GM12892 (cell line): Measurements from ENCODE around the gene TRAF3.
A peak's percentile ranks its signal among the peaks of the same experiment; 100 is the strongest.

ENCODE experiments used
- DNase-seq: peaks from one replicate; pipeline ENCODE4 v3.0.0; 2011; ENCODE audit not compliant: insufficient read length
- FAIRE-seq: peaks from 2 replicates; lab custom pipeline; 2011; peaks lifted over from hg19 to GRCh38; lab: Jason Lieb, UNC
- POLR2A ChIP-seq: IDR thresholded peaks from 2 replicates; pipeline ENCODE4 v1.6.1; 2011; ENCODE audit warnings: low read depth, low read length, control low read depth
- POLR2AphosphoS5 ChIP-seq: IDR thresholded peaks from 2 replicates; pipeline ENCODE4 v1.6.1; 2011; ENCODE audit warnings: low read depth, low read length, control low read depth
- TAF1 ChIP-seq: IDR thresholded peaks from 2 replicates; pipeline ENCODE4 v1.6.1; 2011; ENCODE audit warnings: low read depth, mild to moderate bottlenecking, control low read depth, low read length, borderline replicate concordance

Gene TRAF3

DNA sequence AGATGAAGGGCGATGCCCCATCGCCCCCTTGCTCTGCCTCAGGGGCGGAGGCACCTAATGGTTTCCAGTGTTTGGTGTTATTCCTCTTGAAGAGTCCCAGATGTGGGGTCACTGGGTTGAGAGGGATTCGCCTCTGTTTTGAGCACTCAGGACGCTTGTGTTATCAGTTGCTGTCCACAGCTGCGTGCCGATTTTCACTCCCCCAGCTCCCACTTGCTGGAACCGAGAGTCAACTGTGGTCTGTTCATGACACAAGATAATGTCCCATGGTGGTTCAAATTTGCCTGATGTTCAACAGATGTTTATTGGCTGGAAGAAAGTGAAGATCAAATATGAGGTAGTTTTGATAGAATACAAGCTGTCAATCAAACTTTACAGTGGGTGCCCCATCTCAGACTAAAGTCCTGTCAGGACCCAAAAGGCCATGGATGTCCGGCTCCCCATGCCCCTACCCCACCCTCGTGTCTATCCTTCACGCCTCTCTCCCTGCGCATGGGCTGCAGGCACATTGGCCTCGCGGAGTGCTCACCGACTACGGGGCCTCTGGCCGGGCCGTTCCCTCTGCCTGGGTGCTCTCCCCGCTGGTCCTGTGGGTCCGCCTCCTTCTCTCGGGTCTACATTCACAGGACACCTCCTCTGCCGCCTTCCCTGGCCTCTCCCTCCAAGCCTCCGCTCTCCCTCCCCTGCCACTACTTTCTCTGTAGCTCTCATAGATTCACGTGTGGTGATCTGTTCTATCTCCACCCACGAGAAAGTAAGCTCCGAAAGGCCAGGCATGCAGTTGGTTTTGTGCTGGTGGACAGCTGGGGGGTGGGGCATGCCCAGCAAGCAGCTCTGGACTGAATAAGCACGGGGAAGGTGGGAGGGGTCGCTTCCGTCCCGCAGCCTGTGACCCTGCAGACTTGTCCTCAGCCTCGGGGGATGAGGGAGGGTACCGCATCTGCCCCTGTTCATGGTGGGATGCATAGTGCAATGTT, 6.8 kb upstream of the TRAF3 start:
- FAIRE-seq, result peak; percentile 77
- no peak for DNase-seq
- TF ChIP-seq TAF1 (no peak), POLR2AphosphoS5 (no peak), POLR2A (no peak)

DNA sequence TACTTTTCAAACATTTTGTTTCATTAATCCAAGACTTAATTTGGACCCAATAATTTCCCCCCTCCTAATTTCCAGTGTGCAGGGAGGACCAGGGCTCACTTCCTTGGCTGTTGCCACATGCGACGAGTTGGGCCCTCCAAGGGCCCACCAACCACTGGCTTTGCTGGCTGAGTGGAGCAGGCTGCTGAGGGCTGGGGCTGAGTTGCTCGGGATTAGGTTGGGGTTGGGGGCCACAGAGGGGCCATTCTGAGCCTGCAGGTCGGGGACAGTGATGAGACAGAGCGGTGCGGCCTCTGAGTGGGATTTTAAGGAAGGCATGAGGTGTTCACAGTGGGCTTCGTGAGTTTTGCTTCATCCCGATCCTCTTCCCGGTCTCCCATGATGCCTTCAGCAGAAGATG, 6.1 kb upstream of the TRAF3 start:
- no peak for TF ChIP-seq TAF1
- no peak for TF ChIP-seq POLR2A
- no peak for DNase-seq
- FAIRE-seq, result no peak

DNA sequence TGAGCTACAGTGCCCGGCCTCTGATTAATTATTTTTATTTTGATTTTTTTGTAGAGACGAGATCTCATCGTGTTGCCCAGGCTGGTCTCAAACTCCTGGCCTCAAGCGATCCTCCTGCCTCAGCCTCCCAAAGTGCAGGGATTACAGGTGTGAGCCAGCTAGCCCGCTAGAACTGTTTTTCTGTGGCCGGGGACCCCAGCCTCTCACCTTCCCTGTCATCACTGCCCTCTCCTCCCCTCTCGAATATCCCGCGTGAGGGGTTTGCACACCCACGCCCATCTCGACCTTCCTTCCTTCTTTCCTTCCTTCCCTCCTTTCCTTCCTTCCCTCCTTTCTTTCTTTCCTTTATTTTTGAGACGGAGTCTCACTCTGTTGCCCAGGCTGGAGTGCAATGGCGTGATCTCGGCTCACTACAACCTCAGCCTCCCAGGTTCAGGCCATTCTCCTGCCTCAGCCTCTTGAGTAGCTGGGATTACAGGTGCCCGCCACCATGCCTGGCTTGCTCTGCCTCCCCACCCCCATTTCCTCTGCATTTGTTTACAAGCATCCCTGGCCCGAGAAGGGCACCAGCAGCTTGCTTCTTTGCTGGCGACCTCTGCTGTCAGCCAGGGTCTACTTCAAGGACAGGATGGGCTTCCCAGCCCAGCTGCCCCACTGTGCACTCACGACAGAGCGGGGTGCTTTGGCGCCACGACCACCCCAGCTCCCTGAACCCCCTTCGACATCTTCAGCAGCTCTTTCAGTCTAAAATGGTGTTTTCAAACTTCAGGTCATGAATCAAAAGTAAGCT, 4.3 kb upstream of the TRAF3 start:
- FAIRE-seq (peak; percentile 83), DNase-seq (no peak)
- no peak for TF ChIP-seq POLR2A
- no peak for TF ChIP-seq POLR2AphosphoS5
- TF ChIP-seq TAF1, result no peak

DNA sequence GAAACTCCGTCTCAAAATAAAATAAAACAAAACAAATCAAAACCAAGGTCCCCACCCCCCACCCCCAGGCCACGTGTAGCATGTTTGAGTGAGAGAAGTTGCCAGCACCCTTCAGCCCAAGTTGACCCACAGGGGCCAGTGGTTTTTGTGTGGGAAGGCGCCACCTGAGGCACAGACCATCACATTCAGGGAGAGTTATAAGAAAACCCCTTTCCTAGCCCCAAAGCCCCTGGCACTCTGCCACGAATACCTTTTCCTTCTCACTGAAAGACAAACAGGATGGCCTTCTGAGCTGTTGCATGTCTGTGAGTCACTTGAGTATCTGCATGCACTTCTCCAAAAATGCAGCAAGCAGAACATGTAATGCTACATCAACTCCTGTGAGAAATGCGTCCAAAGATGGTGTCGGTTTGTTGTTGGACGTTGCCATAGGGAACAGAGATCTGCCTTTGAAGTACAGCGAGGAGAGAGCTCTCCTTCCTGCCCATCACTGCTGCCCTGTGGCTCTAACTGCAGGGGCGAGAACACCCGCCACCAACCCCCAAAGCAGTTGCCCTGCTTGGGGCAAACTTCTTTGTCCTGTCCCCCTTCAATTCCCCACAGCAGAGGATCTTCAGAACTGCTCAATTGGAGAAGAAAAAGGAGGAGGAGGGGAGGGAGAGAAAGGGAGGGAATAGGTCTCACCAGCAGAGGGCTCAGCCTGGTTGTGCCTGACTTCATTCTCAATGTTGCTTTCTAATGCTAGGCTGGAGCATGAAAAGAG, 2.7 kb upstream of the TRAF3 start:
- peak; percentile 98 for FAIRE-seq
- TF ChIP-seq POLR2AphosphoS5, result no peak
- no peak for TF ChIP-seq POLR2A
- no peak for TF ChIP-seq TAF1
- DNase-seq, result peak; percentile 61

DNA sequence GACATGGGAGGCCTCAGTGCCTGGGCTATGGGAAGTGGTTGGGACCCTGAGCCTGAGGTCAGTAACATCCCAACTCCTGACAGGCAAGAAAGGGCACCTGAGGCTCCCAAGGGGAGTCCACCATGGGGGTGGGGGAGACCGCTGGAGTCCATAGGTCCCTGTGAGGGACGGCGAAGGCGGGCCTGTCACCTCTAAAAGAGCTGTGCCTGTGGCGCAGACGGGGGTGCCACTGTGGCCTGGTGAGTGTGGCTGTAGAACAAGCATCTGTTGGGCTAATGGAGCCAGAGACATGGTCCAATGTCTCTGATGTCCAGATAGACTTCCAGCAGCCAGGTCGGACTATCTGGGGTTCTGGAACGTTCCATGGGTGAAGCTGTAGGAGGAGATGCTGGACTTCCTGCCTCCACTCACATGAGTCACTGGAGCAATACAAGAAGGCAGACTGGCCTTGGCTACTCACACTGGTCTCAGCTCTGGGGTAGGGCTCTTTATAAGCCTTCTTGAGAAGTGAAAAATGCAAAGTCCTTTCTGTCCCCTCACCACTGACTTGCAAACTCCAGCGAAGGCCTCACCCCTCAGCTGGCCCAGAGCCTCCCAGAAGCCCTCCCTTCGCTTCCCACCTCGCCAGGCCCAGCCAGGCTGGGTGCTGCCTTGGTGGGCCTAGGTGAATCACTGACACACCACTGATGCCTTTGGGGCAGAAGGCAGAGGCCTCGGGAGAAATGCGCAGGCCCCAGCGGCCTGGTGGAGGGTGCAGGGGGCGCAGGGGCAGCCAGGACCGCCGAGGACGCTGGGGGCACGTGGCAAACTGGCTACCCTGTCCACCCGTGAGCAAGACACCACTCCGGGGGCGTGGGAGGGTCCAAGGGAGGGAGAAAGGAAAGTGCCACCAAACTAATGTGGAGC, 1.1 kb upstream of the TRAF3 start:
- TF ChIP-seq POLR2A (no peak; the same call in 1 of the 2 replicates), TAF1 (no peak), POLR2AphosphoS5 (no peak)
- DNase-seq (no peak), FAIRE-seq (no peak)

DNA sequence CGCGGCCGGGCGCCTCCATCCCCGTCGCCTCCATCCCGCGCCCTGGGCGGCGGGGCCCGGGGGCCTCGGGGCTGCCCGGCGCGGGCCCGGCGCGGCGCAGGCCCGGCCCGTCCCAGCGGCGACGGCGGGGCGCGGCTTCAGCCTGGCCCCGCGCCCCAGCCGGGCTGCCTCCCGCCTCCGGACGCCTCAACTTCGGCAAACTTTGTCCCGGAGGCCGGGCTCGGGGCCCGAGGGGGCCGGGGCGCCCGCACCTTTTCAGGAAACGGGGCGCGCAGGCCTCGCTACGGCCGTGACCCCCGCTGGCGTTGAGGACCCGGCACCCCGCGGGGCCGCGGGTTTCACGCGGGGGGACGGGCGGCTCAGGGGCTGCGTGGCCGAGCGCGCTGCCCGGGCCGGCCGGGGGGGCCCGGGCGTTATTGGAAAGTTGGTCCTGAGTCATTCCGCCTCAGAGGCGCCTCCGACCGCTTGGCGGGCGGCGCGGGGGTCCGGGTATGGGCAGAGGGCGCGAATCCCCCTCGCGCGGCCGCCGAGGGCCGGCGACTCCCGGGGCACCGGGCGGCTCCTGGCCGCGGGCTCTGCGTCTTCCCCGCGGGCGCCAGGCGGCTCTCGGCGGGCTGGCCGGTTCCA, 575 bp downstream of the TRAF3 start:
- FAIRE-seq, result no peak
- TF ChIP-seq POLR2A, result no peak
- no peak for TF ChIP-seq TAF1
- no peak for TF ChIP-seq POLR2AphosphoS5
- DNase-seq, result no peak

DNA sequence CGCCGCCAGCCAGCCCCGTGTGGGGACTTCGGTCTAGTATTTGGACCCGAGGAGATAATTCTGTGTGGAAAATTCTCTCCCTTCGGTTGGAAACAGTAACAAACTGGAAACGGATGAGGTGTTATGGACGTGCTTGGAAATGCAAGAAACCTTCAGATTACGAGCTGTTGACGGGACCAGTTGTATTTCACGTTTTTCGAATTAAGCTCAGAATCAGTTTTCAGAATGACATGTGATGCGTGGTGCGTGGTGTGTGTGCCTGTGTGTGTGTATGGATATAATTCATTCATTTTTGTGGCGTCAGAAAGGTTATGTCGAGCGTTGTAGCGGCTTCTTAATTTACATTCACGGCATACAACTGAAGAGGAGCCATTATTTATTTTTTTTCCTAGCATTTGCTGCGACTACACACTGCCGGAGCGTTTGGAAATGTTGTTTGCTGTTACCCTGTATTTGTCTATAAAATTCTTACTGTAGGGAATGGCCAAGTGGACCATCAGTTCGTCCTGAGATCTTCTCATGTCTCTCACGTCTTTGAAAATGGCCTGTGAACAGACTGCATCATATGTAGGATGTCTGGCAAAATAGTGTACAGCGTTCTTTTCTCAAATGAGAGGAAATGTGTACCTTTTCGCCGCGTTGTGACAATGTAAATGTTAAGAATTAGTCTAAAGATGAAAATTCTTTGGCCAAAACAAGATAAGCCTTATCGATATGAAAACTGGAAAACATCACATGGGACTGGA, 1.3 kb downstream of the TRAF3 start:
- DNase-seq, result no peak
- peak; percentile 44 for FAIRE-seq
- TF ChIP-seq POLR2A (no peak), TAF1 (no peak), POLR2AphosphoS5 (0 out of 2 replicates have a peak, but pooled peaks have one; percentile 41)

DNA sequence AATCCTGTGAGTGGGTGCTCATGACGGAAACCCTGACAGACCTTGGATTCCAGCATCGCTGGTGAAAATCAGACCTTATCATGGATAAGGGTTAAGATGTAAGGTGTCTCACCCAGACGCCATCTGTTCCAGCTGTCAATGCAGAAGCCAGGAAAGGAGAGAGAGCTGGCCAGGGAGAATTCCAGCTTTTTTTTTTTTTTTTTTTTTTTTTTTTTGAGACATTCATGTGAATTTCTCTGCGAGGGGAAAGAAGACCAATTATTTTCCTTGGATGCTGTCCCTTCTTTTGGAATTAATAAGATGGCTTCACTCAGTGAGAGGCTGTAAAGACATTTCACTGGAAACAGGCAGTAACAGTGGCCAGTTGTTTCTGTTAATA, 1.8 kb downstream of the TRAF3 start:
- FAIRE-seq (no peak), DNase-seq (no peak)
- no peak for TF ChIP-seq POLR2A

DNA sequence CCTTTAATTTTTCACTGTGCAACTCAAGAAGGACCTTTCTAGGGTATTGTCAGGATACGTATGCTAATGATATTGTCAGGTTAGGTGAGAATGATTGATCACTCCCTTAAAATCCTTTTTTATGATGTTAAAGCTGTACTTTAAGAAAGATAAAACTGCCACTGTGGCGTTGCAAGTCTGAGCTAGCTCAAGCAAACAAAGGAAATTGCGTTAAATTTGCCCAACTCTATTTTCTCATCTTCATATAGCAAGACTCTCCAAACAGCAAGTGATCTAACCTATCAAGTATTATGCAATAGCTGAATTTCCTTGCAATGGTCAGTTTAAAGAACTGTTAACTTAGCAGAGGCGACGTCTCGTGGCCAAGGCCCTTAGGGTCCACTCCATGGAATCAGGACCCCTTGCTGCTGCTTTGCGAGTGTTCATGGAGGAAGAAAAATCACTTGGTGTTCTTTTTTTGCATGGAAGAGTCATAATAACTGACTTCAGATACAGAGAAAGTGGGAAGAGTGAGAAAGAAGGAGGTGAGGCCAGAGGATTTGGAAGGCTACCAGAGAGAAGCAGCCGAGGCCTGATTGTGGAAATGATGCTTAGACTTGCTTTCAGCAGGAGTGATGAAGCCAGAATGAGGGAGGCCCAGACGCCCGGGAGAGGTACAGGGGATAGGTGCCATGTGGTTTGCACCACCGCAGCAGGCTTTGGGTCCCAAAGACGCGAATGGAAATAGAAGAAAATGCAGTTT, 2.5 kb downstream of the TRAF3 start:
- no peak for FAIRE-seq
- DNase-seq, result no peak
- no peak for TF ChIP-seq POLR2A
- no peak for TF ChIP-seq POLR2AphosphoS5
- no peak for TF ChIP-seq TAF1
